GM10266 (cell line): ENCODE measurements around the gene APEX1.

ENCODE experiments used
- DNase-seq: peaks from one replicate; pipeline ENCODE4 v3.0.0; 2012; ENCODE audit errors: extremely low spot score
- TF ChIP-seq, protein P1 (sequence below): IDR thresholded peaks from 2 replicates; pipeline ENCODE4 v1.5.1; 2012; ENCODE audit warnings: mild to moderate bottlenecking, low read depth; ENCODE audit not compliant: control insufficient read depth, insufficient read depth; ENCODE audit errors: missing control alignments

The APEX1 gene

GRCh38 chr14:20427231-20428009 lies 27.6 kb upstream of the APEX1 start:
- TF ChIP-seq, protein P1, sequence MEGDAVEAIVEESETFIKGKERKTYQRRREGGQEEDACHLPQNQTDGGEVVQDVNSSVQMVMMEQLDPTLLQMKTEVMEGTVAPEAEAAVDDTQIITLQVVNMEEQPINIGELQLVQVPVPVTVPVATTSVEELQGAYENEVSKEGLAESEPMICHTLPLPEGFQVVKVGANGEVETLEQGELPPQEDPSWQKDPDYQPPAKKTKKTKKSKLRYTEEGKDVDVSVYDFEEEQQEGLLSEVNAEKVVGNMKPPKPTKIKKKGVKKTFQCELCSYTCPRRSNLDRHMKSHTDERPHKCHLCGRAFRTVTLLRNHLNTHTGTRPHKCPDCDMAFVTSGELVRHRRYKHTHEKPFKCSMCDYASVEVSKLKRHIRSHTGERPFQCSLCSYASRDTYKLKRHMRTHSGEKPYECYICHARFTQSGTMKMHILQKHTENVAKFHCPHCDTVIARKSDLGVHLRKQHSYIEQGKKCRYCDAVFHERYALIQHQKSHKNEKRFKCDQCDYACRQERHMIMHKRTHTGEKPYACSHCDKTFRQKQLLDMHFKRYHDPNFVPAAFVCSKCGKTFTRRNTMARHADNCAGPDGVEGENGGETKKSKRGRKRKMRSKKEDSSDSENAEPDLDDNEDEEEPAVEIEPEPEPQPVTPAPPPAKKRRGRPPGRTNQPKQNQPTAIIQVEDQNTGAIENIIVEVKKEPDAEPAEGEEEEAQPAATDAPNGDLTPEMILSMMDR, result no peak
- DNase-seq, result peak; percentile 76

- TF ChIP-seq, protein P1, result no peak
- no peak for DNase-seq
These were observed 27.0 kb upstream of the APEX1 start for GRCh38 chr14:20428010-20428365.

GRCh38 chr14:20428802-20429201 lies 26.2 kb upstream of the APEX1 start:
- TF ChIP-seq, protein P1, result no peak
- no peak for DNase-seq

DNA sequence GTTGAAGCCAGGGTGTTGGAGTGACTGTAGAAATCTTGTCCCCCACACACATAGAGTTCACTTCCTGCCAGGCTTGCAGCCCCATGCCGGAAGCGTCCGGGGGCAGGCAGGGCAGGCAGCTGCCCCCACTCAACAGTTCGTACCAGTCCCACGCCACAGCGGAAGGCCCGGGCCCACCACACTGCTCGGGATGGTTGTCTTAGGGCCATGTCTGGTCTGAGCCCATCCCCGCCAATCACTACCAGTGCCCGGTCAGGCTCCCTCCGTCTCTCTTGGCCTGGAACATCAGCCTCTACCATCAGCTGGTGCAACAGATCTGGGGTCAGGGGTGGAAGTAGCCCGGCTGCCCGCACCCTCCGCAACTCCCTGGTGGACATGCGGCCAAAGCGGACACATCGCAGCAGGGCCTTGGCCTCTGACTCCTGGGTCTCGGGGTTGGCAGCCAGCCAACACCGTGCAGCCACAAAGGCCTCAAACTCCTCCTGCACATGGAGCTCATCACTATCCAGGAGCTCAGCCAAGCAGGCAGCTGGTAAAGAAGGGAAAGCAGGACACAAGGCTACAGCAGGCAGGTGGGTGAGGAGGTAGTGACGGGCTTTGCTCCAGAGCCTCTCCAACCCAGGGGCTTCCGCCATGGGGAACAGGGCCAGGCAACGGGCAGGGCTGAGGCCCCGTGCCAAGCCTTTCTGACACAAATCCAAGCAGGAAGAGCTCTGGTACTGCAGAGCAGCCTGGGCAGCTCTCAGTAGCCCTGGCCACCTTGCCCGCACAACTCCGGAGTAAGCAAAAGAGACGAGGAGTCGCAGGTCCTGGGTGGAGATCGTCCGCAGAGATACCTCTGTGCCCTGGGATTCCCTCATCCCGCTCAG lies 25.0 kb upstream of the APEX1 start:
- TF ChIP-seq, protein P1, result no peak
- peak; percentile 10 for DNase-seq

DNA sequence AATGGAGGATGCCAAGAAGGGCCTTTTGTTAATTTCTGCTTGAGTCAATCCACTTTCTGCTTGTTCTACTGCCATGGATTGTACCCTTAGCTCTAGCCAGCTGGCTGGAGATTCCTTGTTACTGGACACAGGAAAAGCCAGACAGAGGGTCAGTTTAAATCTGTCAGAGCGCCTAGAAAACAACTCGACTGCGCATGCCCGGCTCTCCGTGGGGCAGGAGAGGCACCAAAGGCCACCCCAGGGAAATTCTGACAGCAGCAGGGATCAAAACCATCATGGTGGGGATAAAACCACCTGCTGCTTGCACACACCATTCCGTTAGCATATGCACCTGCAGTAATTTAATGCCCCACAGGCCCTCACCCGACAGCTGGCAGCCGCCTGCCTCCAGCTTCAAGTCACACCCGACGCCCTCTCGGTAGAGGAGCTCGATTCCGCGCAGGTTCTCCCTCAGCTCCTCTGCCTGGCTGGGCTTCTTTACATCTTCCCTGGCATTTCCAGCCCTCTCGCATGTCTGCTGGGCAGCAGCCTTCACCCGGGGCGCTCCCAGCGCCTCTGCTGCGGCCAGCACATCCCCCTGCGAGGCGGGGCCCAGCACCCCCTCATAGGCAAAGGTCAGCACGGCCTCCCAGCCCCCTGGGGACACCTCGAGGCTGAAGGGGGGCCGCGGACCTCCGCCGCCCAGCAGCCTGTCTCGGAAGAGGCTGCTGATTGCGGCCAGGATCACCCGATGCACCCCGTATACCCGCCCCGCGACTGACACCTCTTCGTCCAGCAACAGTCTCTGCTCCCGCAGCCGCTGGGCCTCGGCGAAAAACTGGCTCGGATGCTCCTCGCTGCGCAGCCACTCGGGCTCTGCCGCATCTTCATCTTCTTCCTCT lies 20.1 kb upstream of the APEX1 start:
- TF ChIP-seq, protein P1, result no peak
- DNase-seq, result no peak

DNA sequence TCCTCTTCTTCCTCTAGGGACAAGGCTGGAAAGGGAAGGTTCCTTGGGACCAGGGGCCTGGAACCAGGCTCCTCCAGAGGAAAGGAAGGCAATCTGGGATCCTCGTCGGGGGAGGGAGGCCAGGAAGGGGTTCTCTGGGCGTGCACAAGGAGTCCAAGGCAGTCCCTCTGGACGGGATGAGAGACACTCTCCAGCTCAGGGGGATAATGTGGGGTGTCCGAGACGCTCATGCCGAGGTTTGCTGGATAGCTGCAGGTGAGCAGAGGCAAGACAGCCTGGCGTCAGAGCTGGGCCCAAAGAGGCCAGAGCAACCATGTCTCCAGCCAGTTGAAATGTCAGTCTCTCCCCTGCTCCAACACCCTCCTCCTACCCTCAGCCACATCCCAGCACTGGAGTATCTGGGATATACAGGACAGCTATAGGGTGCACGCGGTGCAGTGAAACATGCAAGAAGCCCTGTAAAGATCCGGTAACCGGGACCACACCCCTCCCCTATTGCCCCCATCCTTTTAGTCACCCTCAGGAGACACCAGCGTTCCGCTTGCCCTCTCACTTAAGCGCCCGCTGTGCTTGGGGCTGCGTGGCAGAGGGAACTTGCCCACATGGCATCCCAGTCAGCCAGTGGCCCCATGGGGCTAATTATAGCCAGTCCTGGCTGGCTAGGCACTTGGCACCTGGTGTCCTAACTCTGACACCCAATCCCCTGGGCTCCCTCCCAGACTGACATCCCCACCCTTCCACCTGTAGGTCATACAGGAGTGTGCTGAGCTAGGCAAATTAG lies 19.3 kb upstream of the APEX1 start, which contains the start of gene KLHL33:
TSS of gene KLHL33 (minus strand) at position 585 of the 781 bp plus-strand sequence. CDS start at position 230, 355 bp downstream.
- TF ChIP-seq, protein P1, result no peak
- DNase-seq, result no peak
